Lower leg skin (tissue), 3 donors: ENCODE data around the gene SYCE1.

Experiments used
- CTCF ChIP-seq, 3 donors: fragments of 450-650 bp; IDR thresholded peaks; one replicate each; pipeline ENCODE4 v1.5.1; 2016; ENCODE audit warnings: antibody characterized with exemption in 3 of 3, mild to moderate bottlenecking in 3 of 3, moderate library complexity in 2 of 3
- POLR2A ChIP-seq, 2 donors: fragments of 450-650 bp; IDR thresholded peaks; one replicate each; pipeline ENCODE4 v1.6.1; 2016 to 2017; ENCODE audit warnings: antibody characterized with exemption in 2 of 2, mild to moderate bottlenecking in 1 of 2, moderate library complexity in 1 of 2

GRCh38 chr10:133520193-133520738, 45.1 kb downstream of the SYCE1 start:
- peak in 1 of 3 donors; percentile 55 for TF ChIP-seq CTCF (IDR thresholded peaks at IDR 0.05)
- TF ChIP-seq POLR2A (IDR thresholded peaks at IDR 0.05): no peak
